HG02870 (cell line): Measurements from ENCODE around the gene CCDC50.

Experiments used
- ATAC-seq: cut with Tn5 transposase; IDR thresholded peaks from one replicate; pipeline ENCODE4 v1.9.1; 2021; ENCODE audit warnings: mild to moderate bottlenecking, moderate library complexity; ENCODE audit not compliant: unreplicated experiment

The CCDC50 gene

DNA sequence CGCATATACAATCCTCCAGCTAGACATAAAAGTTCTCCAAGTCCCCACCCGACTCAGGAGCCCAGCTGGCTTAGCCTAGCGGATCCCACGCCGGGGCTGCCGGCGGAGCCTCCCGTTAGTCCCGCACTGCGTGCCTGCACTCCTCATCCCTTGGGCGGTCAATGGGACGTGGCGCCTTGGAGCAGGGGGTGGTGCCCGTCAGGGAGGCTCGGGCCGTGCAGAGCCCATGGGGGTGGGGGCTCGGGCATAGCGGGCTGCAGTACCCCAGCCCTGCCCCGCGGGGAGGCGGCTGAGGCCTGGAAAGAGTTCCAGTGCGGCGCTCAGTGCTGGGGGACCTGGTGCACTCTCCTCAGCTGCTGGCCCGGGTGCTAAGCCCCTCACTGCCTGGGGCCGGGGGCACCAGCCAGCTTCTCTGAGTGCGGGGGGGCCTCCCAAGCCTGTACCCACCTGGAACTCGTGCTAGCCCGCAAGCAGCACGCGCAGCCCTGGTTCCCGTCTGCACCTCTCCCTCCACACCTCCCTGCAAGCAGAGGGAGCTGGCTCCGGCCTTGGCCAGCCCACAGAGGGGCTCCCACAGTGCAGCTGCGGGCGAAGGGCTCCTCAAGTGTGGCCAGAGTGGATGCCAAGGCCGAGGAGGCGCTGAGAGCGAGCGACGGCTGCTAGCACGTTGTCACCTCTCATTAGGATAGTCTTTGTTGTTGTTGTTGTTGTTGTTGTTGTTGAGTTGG, 12.2 kb upstream of the CCDC50 start:
- no peak for ATAC-seq

DNA sequence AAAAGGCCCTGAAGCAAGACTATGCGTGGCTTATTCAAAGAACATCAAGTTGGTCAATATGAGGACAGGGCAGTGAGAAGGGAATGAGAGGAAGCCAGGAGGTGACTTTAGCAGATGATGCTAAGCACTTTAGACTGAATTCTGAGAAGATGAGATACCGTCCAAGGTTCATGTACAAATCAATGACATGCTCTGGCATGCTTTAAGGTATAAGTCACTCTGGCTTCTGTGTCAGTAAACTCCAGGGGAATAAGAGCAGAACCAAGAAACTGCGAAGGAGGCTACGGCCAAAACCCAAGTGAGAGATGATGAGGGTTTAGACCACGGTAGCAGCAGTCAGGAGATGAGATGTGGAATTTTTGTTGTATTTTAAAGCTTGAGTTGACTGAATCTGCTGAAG, 8.9 kb upstream of the CCDC50 start:
- ATAC-seq, result no peak

DNA sequence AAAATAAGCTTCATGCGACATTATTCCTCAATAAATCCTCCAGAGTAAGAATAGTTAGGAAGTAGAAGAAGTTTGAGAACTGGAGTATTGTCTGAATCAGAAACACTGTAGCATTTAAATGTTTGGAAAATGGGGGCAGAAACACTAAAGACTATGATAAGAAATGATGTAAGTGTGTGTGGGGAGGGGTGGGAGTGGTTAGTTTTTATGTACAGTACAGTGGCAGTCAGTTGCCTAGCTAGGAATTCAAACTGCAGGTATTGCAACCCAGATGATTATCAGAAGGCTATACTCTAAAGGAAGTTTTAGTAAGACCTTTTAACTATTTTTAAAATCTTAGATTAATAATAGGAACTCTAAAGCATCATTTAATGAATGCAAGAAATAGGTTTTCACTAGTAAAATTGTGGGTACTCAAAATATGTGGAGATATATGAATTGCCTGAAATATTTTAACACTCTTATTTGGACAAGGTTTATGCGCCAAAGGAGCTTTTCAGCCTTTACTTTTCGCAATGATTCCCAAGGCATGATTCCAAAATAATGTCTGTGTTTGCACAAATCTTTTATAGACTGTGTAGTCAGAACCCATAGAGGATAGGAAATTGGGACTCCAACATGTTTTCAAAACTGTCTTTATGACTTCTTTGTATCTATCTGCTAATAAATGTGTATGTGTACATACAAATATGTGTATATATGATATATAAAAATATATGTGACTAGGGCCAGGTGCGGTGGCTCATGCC, 8.0 kb upstream of the CCDC50 start:
- no peak for ATAC-seq

DNA sequence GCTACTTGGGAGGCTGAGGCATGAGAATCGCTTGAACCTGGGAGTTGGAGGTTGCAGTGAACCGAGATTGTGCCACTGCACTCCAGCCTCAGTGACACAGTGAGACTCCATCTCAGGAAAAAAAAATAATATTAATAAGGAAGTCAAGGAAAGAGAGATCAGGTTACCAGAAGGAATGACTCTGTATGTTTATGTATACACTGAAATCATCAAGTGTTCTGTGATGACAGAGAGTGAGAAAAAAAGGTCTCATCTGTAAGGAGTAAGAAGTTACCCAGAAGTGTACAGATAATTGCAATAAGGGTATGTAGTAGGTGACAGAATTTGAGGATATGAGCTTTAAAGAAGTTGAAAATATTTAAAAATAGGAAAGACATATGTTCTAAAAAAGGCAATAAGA, 4.3 kb upstream of the CCDC50 start:
- no peak for ATAC-seq

DNA sequence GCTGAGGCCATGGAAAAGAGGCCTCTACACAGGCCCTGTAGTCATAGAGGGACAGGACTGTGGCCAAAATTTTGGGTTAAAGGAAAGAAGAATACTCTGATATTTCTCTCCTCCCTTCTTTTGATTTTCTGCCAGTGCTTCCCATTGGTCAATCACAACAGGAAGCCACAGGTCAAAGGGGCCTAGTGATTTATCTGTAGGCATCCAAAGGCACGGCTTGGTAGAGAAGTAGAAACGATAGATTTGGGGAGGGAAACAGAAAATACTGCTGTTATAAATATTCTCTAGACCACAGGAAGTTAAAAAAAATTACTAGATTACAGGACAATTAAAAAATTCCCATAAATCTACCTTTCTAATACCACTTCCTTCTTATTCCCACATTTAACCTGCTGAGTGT, 1.7 kb upstream of the CCDC50 start:
- ATAC-seq, result no peak

DNA sequence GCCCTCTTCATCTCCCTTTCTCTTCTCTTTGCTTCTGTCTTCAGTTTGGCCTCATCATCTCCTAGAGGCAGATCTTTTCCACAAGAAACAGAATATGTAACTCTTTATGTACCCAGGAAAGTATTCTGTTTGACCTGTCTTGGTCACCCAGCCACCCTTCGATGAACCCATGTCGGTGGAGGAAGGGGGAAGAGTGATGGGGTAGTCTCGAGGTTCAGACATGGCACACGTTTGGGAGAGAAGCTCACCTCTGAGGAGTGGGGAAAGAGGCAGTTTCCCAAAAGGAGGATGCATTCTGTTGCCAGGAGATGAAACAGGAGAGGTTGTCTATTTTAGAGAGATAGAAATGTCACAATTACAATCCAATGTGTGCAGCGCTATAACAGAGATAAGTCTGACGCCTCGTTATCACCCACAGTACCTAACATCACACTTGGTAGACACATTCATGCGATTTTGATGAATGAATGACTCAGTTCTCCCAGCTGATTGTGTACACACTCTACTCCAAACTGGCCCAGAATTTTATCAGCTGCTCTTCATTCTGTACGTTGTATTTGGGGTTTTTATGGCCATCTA, 722 bp upstream of the CCDC50 start:
- ATAC-seq, result no peak

DNA sequence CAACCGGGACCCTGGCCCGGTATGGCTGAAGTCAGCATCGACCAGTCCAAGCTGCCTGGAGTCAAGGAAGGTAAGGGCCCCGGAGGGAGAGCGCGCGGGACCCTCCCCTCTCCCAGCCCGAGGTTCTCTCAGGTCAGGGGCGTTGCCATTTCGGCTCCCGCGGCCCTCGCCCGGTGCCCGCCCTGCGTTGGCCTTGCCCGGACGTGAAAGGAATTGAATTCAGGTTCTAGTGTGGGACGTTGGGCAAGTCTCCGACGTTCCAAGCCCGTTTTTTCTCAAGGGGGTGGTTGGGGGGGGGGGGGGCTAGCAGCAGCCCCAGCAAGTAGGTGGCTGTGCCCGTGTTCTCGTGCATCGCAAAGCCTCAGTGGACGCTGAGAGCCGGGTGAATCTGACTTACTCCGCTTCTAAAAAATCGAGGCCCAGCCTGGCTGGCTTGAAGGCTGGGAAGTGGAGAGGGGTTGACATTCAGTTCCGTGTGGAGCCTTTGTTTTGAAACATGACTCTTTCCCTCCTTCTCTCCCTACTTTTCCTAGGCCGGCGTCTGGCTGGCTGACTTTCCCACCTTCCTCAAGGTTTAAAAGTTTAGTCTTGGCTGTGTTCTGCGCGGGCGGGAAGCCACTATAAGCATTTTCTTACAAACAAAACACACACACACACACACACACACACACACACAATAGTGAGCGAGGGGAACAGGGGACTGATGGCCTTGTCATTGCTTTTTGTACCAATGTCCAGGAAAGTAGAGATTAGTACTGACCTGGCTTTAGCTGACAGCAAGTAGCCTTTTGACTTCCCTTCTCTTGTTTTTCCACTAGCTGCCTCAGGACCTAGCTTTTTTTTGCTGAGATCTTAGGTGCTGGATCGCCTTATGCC, 698 bp downstream of the CCDC50 start, which contains the start of gene UTS2B:
TSS of gene UTS2B (minus strand) at position 873 of the 876 bp plus-strand sequence. CDS start 48,337 bp downstream, outside the sequence.
- ATAC-seq, result peak; percentile 17

DNA sequence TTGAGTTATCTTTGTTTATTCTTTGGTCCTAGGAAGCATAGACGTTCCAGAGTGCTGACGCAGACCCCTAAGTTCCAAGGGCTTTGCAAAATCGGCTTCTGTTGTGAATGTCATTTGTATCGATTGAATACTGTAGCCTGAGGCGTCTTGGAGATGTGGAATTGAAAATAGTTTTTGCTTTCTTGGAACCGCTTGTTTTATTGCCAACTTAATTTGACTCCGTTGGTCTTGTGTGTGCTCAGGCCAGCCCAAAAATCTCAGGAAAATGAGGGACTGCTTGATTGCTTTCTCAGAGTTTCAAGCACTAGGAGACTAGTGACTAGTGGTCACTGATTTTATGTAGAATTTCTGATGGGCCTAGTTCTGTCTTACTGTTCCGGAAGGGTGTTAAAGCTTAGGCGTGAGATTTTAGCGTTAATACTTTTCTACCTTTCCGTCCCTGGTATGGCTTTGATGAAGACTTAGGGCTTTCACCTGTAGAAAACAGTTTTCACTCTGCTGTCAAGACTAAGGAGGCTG, 1.4 kb downstream of the CCDC50 start:
- no peak for ATAC-seq

DNA sequence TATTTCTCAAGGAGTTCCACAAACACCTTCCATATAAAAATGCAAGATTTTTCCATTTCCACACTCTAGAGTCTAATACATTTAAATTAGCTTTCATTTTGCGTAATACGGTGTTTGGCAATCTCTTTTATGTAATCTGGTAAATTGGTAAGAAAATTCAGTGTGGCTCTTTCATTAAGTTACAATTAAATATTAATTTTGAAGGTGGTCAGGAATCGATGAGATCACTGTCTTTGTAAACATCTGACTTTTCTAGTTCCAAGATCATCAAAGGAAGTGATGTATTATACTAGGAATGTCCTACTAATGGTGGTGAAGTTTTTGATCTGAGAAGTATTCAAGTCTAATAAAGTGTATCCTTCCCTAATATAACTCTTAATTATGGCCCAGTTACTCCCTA, 2.2 kb downstream of the CCDC50 start:
- no peak for ATAC-seq

DNA sequence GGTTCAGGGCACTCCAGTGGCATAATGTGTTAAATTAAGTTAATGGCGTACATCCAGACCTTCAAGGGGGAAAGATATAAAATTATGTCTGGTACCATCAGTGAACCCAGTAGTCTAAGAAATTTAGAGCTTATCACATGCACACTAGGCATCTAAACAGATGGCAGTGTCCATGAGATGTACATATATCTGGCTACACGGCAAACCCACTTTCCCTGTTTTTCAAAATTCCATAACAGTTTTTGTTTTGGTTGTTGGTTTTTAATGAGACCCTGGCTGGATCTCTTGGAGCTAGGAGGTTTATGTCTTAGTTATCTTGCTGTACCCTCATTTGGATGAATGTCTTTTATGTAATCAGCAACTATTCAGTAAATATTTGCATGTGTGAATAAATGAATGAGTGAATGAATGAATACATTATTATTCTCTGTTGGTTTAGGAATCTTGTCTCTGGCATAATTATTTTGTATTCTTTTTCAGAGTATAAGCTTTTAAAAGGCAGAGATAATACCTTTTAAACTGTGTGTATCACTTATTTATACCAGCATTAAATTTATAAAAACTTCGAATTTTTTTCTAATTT, 4.2 kb downstream of the CCDC50 start:
- no peak for ATAC-seq

DNA sequence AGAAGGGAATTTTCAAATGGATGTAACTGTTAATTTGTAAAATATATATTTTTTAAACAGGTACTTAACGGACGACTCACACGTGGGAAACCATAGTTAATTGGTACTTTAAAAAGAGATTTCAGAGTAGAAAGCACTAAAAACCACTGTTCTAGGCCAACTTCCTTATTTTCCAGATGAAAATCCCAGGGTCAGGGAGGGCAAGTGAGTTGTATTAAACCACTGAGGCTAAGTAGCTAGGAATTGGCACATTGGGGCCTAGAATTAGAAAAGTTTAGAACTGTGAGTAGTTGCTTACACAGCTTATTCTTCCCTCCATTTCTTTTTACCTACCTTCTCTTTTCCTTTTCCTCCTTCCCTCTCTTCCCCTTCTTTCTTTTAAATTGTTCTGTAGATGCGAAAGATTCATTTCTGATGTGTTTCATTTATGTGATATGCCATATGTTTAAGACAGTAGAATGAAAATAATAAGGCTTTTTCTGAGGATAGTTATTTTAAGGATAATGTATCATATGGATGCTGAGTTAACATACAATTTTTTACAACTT, 5.2 kb downstream of the CCDC50 start:
- ATAC-seq, result no peak

DNA sequence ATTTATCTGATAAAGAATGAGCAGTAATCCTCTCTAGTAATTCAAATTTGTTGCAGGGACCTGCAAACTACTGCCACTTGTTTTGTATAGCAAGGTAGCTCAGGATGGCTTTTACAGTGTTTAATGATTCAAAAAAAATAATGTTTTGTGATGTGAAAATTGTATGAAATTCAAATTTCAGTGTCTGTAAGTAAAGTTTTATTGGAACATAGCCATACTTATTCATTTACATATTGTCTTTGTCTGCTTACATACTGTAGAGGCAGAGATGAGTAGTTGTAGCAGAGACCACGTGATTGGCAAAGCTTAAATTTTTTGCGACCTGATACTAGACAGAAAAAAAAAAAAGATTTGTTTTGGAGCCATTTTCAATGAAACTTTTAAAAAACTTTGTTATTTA, 7.6 kb downstream of the CCDC50 start:
- ATAC-seq, result peak; percentile 34

DNA sequence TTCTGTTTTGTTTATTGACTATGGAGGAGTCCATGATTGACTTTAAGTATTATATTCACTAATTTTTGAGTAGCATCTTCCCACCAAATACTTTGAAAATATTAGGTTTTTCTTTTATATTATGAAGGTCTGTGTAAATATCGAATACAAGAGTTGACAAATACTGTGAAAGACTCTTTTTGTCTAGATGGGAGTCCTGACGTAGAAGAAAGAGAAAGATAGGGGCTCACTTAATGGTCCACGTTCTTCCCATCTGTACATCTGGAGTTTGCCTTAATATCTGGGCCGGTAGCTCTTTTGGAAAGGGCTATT, 8.9 kb downstream of the CCDC50 start:
- no peak for ATAC-seq

DNA sequence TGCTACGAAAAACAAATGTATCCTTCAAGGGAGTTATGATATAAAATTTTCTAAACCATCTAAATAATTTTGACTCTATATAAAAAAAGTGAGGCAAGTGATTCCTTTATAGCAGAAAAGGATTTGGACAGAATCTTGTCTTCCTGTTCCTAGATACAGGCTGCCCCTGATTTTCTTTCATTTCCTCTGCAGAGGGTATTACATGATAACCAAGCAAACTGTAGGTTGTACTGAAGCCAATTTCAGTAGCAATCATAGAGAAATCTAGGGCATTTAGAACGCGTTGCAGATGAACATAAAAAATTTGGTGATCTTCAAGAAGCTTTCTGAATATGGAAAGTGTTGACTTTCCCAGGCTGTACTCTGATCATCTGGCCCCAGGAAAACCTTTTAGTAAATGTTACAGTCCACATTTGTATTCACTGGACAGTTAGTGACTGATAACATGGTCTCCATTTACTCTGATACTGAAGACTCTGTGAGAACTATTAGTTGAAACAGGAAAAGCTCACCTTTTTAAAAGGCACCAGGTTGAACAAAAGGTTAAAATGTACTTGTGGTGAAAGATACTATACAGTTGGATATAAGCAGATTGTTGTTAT, 10.2 kb downstream of the CCDC50 start:
- no peak for ATAC-seq

DNA sequence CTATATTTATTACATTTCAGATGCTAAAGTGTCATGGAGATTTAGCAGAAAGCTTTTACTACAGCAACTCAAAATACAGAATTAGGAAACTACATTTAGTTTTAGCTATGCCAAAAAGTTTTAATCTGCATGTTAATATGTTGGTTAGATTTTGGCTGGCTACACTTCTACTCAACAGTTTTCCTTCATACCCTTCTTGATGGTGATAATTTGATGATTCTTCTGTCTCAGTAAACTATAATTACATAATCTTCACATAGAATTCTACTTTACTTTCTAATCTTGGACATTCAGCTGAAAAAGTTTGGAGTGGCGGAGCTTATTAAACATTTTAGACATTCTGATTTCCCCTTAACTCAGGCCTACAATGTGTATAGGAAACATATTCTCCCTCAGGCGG, 11.2 kb downstream of the CCDC50 start:
- no peak for ATAC-seq

DNA sequence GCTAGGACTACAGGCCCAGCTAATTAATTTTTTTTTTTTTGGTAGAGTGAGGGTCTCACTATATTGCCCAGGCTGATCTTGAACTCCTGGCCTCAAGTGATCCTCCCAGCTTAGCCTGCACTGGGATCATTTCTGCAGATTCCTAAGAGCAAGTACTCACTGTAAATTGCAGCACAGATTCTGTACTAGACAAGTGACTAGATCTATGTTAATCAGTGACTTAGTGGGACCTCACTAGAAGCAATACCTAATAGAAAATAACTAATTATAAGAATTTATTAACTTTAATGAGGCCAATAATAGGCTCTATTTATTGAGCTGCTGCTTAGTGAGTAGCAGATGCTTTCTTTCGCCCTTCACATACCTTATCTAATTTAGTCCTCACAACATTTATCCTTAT, 11.8 kb downstream of the CCDC50 start:
- no peak for ATAC-seq

DNA sequence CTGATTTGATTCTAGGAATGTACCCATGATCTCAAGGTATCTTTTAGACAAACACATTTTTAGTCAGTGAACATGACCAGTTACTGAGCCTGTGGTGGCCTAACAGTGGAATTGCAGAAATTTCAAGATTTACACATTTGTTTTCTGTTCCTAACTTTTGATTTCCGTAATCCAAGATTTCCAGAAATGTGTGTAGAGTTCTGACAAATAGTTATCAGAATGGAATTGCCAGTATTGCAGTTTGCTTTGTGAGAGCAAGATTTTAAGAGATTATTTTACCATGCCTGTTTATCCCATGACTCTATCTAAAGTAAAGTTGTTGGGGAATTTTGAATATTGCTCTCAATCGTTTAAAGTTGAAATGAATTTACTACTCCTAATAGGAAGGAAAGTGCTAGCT, 12.8 kb downstream of the CCDC50 start:
- no peak for ATAC-seq

DNA sequence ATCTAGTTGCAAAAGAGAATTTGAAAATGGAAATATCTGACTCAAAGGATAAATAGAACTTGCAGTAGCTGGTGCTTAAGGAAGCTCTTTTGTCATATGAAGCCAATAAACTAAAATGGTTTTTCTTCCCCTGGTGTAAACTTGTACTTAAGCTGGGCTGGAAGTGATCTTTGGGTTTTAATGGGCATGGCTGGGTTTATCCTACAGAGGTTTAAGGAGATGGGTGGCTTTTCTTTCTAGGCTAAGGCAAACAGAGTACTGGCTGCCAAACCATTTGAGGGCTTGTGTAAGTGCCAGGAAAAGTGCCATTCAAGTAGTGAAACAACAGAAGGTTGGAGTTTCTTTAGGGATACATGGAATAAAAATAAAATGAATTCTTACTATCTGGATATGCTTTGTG, 13.2 kb downstream of the CCDC50 start:
- no peak for ATAC-seq

DNA sequence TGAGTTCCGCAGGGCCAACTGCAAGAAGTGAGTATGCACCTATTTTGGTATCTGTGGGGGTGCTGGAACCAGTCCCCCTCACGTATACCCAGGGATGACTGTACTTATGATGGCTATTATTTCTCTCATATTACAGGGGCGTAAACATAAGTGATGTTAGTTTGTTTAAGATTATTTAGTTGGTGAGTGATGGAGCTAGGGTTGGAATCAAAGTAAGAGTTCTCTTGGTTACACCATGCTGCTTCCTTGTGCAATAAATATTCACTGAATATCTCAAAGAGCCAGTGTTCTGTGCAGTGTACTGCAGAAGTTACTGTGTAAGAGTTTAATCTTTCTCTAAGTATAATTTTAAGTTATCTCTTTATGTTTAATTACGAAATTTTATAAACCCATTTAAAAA, 13.9 kb downstream of the CCDC50 start:
- no peak for ATAC-seq

DNA sequence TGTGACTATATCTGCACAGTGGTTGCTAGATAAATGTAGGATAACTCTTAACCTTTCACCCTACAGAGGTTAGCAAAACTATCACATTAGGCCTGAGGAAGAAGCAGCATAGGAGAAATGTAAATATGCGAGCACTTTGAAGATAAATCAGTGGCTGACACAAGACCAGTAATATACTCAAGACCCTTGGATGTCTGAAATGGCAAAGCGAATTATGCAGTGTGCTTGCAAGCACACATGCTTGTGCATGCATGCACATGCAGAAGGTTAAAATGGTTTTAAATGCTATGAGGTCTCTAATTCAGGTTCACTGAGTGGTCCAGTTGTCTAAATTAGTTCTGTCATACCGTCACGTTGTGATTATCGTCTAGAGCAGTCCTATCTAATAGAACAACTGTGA, 14.7 kb downstream of the CCDC50 start:
- ATAC-seq, result no peak
